HG02623 (cell line): Measurements from ENCODE around the gene CKB.

Source experiments
- ATAC-seq: cut with Tn5 transposase; IDR thresholded peaks from one replicate; pipeline ENCODE4 v1.9.1; 2021; ENCODE audit warnings: moderate library complexity; ENCODE audit not compliant: unreplicated experiment

CKB gene

DNA sequence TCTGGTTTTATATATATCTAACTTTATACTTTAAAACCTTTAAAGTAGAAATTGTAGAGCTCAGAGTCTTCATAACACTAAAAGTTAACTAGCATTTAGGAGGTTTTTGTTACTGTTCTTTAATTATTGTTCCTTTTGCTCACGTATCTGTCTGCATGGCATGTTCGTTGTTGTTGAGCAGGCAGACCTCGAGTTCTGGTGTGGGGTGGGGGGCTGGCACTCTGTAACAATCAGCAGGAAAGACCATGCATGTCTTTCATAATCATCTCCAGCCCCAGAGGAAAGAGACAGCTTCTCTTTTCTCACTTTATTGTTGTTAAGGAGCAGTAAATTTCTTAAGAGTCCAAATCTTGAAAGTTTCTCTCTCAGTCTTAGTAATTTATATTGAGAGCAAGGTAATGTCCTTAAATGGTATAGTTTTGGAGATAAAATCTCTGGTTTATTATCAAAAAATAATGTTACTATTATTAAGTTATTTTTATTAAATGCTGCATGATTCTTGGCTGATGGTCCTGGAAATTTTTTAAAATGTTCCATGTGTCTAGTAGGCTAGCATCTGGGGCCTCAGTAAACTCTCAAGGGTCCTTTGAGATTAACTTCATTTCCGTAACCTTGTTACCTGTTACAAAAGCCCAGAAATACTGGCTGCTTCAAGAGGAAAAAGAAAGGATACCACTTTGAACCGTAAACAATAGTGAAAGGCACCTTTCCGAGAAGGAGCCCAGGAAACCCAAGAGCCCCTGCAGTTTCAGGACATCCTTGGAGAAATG lies 30.3 kb downstream of the CKB start:
- no peak for ATAC-seq

DNA sequence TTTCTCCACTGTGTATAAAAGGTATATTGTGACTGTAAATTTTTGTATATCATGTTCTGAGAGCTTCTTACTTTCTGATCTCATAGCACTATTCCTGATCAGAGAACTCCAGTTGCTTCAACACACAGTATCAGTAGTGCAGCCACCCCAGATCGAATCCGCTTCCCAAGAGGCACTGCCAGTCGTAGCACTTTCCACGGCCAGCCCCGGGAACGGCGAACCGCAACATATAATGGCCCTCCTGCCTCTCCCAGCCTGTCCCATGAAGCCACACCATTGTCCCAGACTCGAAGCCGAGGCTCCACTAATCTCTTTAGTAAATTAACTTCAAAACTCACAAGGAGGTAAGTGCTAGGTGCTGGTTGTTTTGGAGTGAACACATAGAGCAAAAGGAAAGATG lies 30.9 kb downstream of the CKB start:
- ATAC-seq = no peak

DNA sequence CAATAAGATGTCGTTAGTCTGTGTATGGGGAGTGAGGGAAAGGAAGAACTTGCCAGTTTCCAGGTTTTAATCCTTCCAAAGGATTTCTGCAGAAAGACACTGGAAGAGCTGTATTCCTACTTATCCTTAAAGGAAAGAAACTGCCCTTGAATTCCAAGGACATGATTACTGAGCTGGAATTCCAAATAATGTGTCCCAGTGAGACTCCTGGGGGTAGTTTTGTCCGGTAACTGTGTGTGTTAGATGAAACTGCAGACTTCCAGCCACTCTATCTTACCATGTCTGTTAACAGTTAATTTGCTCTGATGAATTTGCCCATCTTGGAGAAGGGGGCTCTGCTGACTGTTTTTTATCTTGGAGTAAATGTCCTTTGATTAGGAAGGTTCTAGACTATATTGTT lies 33.0 kb downstream of the CKB start:
- no peak for ATAC-seq

DNA sequence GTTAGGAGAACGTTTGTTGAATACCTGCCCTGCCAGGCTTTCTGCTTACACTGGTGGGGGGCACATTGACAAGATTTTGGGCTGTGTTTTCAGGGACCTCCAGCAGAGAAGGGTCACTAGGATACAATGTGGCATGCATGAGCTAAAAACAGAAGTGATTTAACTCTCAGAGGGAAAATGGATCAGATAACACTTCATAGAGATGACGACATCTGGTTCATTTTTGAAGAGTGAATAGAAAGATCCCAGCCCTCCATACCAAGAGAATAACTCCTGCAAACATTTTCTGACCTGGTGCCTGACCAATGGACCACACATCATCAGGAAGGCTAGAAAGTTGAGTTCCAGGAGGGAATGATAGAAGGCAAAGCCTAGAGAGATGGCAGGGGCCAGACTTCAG lies 33.7 kb downstream of the CKB start:
- ATAC-seq = no peak

DNA sequence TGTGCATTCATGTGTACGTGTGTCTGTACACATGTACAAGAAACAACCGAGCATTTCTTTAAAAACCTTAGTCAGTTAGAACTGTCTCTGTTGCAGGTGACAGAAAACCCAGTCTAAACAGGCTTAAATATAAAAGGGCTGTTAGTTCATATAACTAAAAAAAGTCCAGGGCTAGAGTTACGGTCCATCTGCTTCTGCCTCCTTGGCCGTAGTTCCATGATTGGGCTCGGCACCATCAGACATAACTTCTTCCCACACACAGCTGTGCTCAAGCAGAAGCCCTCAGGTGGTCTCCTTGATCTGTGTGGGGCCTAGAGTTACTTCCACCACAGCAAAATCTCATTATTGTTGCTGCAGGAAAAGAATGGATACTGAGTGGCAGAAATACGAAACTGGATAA lies 34.6 kb downstream of the CKB start:
- no peak for ATAC-seq

DNA sequence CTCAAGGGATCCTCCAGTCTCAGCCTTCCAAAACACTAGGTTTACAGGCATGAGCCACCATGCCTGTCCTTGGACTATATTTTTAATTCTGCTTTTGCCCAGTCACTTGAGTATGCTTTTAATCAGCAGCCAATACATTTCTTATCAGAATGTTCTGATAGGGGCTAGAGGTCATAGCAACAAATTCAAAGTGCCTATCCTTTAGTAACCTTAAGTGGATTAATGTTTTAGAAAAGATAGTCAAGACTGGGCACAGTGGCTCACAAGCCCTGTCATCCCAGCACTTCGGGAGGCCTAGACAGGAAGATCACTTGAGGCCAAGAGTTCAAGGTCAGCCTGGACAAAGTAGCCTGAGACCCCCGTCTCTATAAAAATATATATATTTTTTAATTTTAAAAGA lies 37.1 kb downstream of the CKB start:
- ATAC-seq = no peak

DNA sequence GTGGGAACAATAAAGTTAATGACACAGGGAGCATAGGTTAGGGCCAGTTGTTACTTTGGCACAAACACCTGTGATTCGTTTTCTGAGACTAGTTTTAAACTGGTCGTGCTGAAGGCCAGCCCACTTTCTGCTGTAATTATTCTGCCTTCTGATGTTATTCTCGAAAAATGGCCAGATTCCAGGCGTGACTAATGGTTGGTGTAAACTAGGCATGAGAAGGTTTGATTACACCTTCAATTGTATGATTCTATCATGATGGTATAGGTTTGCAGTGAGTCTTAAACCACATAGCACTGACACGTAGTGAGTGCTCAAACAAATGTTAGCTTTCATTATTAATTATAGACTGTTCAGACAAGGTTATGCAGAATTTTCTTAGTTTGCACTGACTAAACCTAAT lies 39.0 kb downstream of the CKB start:
- ATAC-seq = no peak

DNA sequence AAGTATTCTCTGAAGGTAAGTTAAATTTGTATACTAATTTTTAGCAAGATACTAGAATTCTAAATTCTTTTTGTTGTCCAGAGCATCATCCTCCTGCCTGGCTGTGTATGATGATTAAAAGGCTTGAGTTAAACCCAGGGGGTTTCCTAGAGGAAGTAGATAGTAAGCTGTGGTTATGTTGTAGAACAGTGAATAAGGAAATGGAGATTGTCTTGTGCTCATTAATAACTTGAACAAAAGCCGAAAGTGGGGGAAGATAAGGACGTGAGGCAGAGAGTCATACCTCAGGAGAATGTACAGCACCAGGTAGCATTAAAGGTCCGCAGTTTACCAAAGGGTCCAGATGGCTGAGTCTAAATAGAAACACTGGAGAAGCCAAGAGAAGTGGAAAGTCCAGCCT lies 42.0 kb downstream of the CKB start:
- ATAC-seq = peak; percentile 66

DNA sequence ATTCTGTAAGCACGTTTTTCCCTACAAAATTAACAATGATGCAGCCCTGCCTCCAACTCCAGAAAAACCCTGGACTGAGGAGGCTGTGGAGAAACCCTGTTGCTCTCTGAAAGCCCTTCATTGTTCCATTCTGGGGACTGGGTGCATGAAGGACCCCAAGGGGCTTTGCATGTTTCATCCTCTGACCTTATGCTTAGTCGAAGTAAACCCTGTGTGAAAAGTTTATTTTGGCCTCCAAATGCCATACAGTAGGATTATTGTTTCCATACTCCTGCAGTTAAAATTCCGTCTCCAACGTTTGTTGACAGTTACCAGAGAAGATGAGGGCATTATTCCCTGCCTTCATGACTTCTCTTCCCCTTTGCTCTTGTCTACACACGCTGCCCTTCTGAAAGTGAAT lies 46.0 kb downstream of the CKB start:
- no peak for ATAC-seq

DNA sequence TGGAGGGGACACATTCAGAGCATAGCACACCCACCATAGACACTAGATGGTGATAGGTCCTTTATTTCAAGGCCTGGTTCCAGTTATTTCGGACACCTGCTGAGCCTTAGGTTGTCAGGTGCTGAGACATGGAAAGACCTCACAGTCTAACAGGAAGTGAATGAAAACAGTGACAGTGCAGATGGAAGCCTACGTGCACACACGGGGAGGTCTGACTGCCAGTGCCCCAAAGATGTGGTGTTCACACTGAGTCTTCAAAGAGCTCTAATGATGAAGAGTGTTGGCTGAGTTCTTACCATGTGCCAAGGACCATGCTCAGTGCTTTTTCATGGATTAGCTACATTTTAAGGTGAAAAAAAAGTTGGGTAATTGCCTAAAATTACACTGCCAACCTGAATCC lies 46.6 kb downstream of the CKB start:
- ATAC-seq = no peak

DNA sequence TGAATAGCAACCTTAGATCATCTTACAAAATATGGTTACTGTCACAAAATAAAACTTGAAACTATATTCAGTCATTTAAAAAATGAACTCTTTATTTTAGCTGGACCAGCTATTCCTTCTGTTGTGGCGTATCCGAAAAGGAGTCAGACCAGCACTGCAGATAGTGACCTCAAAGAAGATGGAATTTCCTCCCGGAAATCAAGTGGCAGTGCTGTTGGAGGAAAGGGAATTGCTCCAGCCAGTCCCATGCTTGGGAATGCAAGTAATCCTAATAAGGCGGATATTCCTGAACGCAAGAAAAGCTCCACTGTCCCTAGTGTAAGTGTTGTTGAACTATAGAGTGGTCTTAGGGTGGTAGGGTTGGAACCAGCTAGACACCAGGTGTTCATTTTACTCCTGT lies 47.7 kb downstream of the CKB start:
- ATAC-seq = no peak

DNA sequence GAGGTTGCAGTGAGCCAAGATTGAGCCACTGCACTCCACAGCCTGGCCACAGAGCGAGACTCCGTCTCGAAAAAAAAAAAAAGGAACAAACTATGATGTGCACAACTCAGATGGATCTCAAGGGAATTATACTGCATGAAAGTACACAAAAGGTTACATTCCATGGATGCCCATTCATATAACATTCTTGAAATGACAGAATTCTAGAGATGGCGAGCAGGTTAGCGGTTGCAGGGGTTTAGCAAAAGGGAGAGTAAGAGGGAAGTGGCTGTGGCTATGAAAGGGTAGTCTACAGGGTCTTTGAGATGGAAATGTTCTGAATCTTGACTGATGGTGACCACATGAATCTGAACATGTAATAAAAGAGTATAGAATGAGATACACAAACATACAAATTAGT lies 49.7 kb downstream of the CKB start:
- no peak for ATAC-seq
